ENCODE measurements around the gene KDM1A.
"Not testable (repeated sequence)": the region's sequence is repeated elsewhere in the genome, so short reads cannot be mapped to it uniquely, and the experiment has no call there.

Gene KDM1A

GRCh38 chr1:23019094-23019862 lies at the start of gene KDM1A:
TSS of gene KDM1A (plus strand) at chr1:23019468. CDS start at chr1:23019597, 129 bp downstream.
- DNase-seq (ENCODE audit: low read depth in 3 of 3), result peak; percentile 85 to 96 (median 91)

DNA sequence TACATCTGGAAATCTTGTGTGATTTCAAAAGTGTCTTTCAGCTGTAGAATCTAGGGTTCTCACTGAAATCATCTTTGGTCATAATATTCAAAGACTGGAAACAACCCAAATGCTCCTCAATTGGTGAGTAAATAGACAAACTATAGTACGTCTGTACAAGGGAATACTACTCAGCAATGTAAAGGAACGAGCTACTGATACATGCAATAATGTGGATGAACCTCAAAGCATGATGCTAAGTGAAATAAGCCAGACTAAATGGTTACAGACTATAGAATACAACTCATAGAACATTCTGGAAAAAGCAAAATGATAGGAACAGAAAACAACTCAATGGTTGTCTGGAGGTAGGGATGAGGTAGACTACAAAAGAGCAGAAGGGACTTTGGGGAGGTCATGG lies 49.2 kb upstream of the KDM1A start:
- DNase-seq (ENCODE audit: low read depth in 3 of 3), result no peak

DNA sequence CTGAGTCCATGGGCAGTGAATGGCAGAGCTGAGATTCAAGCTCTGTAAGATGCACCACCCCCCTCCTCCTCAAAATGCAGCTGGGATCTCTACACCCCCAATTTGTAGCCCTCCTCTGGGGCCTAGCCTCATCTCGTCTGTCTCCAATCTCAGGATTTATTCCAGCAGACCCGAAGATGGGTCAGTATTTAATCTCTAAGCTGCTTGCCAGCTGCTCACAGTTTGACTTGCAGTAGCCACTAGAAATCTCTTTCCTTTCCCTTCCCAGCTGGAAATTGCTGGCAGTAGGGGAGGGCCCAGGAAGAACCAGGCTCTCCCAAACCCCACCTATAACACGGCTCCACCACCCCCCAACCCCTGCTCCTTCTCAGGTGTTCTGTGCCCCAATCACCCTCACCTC lies 48.1 kb upstream of the KDM1A start:
- no peak for DNase-seq (ENCODE audit: low read depth in 3 of 3)

GRCh38 chr1:22971611-22972405 lies 47.5 kb upstream of the KDM1A start:
- no peak for DNase-seq (ENCODE audit: low read depth in 3 of 3)

DNA sequence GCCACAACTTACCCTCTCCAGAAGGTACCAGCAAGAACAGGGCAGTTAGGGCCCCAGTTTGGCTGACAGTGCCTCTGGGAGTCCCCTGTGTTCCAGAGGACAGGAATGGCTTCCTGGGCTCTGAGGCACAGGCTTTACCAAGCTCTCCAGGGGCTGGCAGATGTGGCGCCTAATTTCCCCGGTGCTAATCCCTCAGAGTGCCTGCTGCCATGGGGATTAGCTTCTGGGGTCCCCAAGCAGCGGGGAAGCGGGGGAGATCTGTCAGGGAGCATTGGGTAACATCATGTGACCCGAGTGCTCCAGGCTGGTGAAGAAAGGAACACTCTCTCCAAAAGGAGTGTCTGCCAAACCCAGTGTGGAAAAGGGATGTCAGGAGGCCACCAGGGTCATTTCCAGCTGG lies 46.5 kb upstream of the KDM1A start, which contains the start of gene LACTBL1:
Gene LACTBL1, minus strand, starts transcription at position 107 of the 400 bp plus-strand sequence. CDS start 550 bp downstream, outside the sequence.
- DNase-seq (ENCODE audit: low read depth in 3 of 3), result no peak

GRCh38 chr1:22975694-22976093 lies 43.6 kb upstream of the KDM1A start:
- no peak for DNase-seq (ENCODE audit: low read depth in 3 of 3)

DNA sequence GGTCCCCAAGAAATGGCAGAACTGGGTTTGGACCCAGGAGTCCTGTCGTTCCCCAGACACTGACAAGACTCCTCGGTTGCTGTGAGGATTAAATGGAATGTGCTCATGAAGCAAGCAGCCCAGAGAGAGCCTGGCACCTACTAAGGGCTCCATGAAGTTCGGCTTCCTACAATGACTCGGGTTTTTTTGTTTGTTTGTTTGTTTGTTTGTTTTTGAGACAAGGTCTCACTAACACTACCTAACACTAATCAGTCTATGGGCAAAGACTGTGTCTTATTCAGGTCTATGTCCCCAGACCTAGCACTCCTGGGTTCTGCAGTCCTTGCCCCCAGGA lies 43.2 kb upstream of the KDM1A start:
- no peak for DNase-seq (ENCODE audit: low read depth in 3 of 3)

GRCh38 chr1:22976461-22977243 lies 42.6 kb upstream of the KDM1A start:
- DNase-seq (ENCODE audit: low read depth in 3 of 3), result peak in 2 of 3 experiments; percentile 38 to 51

- no peak for DNase-seq (ENCODE audit: low read depth in 3 of 3)
These were observed 41.0 kb upstream of the KDM1A start for GRCh38 chr1:22978299-22978698.

DNA sequence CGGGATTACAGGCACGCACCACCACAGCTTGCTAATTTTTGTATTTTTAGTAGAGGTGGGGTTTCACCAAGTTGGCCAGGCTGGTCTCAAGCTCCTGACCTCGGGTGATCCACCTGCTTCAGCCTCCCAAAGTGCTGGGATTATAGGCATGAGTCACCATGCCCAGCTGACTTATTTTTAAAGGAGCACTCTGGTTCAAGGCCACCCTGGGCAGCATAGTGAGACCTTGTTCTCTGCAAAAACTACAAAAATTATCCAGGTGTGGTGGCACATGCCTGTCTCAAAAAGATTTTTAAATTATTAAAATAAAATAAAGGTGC lies 38.8 kb upstream of the KDM1A start:
- not testable (repeated sequence) for DNase-seq (ENCODE audit: low read depth in 3 of 3)

GRCh38 chr1:22983944-22984343 lies 35.3 kb upstream of the KDM1A start:
- DNase-seq (ENCODE audit: low read depth in 3 of 3), result no peak

- DNase-seq (ENCODE audit: low read depth in 3 of 3), result not testable (repeated sequence)
These were observed 26.9 kb upstream of the KDM1A start for GRCh38 chr1:22992384-22992783.

GRCh38 chr1:22993220-22993795 lies 26.0 kb upstream of the KDM1A start:
- not testable (repeated sequence) for DNase-seq (ENCODE audit: low read depth in 3 of 3)

DNA sequence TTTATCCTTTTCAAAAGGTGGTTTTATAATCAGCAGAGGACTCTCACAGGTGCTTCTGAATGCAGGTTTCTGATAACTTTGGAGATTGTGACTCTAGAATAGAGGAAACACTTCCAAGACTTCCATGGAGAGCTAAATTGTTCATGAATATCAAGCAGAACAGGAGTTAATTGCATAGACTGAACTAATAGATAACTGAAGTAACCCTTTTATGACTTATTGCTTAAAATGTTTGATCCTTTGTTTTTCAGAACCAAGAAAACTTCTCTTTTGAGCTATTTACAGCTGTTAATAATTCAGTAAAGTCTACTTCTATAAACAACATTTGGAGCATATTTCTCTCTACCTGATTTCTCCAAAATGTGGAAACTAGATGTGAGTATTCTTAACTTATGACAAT lies 23.5 kb upstream of the KDM1A start:
- DNase-seq (ENCODE audit: low read depth in 3 of 3), result no peak

- DNase-seq (ENCODE audit: low read depth in 3 of 3), result not testable (repeated sequence)
These were observed 21.7 kb upstream of the KDM1A start for GRCh38 chr1:22997528-22997927.

DNA sequence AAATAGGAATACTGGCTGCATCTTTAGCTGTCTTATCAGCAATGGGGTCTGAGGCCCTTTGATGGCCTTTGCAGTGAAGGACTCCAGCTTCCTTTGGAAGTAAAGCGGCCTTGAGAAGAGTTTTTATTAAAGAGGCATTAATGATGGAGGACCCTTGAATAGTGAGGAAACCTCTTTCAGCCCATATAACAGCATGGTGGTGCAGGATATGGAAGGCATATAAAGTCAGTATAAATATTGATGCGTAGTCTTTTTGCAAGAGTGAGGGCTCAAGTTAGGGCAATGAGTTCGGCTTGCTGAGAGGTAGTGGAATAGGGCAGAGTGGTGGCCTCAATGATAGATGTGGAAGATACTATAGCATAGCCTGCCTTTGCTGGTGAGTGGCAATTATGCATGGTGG lies 19.1 kb upstream of the KDM1A start:
- DNase-seq (ENCODE audit: low read depth in 3 of 3), result not testable (repeated sequence)

DNA sequence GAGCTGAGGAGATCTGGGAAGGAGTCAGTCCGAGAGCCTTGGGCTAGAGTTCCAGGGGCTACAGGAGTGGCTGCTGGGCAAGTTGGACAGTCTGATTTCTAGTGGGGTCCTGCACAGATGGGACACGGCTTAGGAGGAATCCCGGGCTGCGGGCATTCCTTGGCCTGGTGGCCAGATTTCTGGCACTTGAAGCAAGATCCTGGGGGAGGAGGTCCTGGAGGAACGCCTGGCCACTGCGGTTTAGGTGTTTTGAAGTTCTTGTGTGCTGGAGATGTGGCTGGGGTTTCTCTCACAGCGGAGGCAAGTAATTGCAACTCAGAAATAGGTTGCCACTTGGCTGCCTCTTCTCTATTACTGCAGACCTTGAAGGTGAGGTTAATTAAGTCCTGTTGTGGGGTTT lies 17.1 kb upstream of the KDM1A start:
- not testable (repeated sequence) for DNase-seq (ENCODE audit: low read depth in 3 of 3)

- no peak for DNase-seq (ENCODE audit: low read depth in 3 of 3)
These were observed 15.2 kb upstream of the KDM1A start for GRCh38 chr1:23004112-23004511.

GRCh38 chr1:23004769-23005168 lies 14.5 kb upstream of the KDM1A start:
- not testable (repeated sequence) for DNase-seq (ENCODE audit: low read depth in 3 of 3)

GRCh38 chr1:23007106-23007505 lies 12.2 kb upstream of the KDM1A start:
- no peak for DNase-seq (ENCODE audit: low read depth in 3 of 3)

DNA sequence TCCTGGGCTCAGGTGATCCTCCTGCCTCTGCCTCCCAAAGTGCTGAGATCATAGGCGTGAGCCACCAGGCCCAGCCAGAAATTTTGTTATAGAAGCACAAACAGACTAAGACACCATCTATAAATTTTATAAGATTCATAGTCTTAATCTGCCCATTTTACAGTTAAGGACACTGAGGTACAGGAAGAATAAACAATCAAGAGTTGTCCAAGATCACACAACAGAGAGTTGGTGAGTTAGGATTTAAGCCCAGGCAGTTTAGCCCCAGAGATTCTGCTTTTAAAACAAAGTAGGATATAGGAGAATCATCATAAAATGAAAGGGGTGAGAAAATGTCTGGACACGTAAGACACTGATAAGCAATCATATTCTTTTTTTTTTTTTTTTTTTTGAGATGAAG lies 10.4 kb upstream of the KDM1A start:
- DNase-seq (ENCODE audit: low read depth in 3 of 3), result no peak

- DNase-seq (ENCODE audit: low read depth in 3 of 3), result not testable (repeated sequence)
These were observed 9.2 kb upstream of the KDM1A start for GRCh38 chr1:23010025-23010424.
